HEK293 (cell line): ENCODE data around the gene P2RY11.
A peak's percentile ranks its signal among the peaks of the same experiment; 100 is the strongest.

Source experiments
- ZNF174 ChIP-seq: fragments of 450-650 bp; formaldehyde crosslinking; IDR thresholded peaks from 2 replicates; pipeline ENCODE4 v1.5.0; 2017; ENCODE audit warnings: missing biosample characterization, mild to moderate bottlenecking, missing genetic modification characterization
- ZNF324 ChIP-seq: fragments of 450-650 bp; formaldehyde crosslinking; IDR thresholded peaks from 2 replicates; pipeline ENCODE4 v1.5.1; 2016; ENCODE audit warnings: missing biosample characterization, missing genetic modification characterization
- TF ChIP-seq, protein P1 (sequence below): fragments of 450-650 bp; formaldehyde crosslinking; IDR thresholded peaks from 2 replicates; pipeline ENCODE4 v1.5.1; 2016; ENCODE audit warnings: missing biosample characterization, missing genetic modification characterization

DNA sequence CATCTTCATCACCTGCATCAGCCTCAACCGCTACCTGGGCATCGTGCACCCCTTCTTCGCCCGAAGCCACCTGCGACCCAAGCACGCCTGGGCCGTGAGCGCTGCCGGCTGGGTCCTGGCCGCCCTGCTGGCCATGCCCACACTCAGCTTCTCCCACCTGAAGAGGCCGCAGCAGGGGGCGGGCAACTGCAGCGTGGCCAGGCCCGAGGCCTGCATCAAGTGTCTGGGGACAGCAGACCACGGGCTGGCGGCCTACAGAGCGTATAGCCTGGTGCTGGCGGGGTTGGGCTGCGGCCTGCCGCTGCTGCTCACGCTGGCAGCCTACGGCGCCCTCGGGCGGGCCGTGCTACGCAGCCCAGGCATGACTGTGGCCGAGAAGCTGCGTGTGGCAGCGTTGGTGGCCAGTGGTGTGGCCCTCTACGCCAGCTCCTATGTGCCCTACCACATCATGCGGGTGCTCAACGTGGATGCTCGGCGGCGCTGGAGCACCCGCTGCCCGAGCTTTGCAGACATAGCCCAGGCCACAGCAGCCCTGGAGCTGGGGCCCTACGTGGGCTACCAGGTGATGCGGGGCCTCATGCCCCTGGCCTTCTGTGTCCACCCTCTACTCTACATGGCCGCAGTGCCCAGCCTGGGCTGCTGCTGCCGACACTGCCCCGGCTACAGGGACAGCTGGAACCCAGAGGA, 2.6 kb downstream of the P2RY11 start:
- TF ChIP-seq, protein P1, sequence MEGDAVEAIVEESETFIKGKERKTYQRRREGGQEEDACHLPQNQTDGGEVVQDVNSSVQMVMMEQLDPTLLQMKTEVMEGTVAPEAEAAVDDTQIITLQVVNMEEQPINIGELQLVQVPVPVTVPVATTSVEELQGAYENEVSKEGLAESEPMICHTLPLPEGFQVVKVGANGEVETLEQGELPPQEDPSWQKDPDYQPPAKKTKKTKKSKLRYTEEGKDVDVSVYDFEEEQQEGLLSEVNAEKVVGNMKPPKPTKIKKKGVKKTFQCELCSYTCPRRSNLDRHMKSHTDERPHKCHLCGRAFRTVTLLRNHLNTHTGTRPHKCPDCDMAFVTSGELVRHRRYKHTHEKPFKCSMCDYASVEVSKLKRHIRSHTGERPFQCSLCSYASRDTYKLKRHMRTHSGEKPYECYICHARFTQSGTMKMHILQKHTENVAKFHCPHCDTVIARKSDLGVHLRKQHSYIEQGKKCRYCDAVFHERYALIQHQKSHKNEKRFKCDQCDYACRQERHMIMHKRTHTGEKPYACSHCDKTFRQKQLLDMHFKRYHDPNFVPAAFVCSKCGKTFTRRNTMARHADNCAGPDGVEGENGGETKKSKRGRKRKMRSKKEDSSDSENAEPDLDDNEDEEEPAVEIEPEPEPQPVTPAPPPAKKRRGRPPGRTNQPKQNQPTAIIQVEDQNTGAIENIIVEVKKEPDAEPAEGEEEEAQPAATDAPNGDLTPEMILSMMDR (tag by site-specific recombination), result peak; percentile 57
- TF ChIP-seq ZNF324 (tag by site-specific recombination) (no peak), ZNF174 (no peak)
